H1 (cell line): ENCODE results near the gene POLR3K. TPM values are rescaled to one million over a fixed set of nuclear protein-coding genes. Genes with fewer than 3 reads are reported as not detected.

Source experiments
- CTCF ChIA-PET: fragments of 300-600 bp; sonication (Branson Sonifier 250); formaldehyde crosslinking; loops from one replicate; lab custom pipeline; 2021; ENCODE audit not compliant: partially characterized antibody; lab: Charles Lee
- POLR2A ChIA-PET: fragments of 300-600 bp; sonication (Branson Sonifier 250); formaldehyde crosslinking; loops from one replicate; lab custom pipeline; 2021; ENCODE audit warnings: inconsistent platforms; ENCODE audit not compliant: partially characterized antibody; lab: Charles Lee
- DNase-seq, 2 experiments: peaks; one replicate each; pipeline versions ENCODE4 v3.0.0 to v3.0.0-alpha.2; 2010 to 2022; ENCODE audit warnings: low spot score in 2 of 2, low read depth in 1 of 2, mixed read lengths in 1 of 2
- FAIRE-seq: peaks from 2 replicates; lab custom pipeline; 2011; peaks lifted over from hg19 to GRCh38; lab: Jason Lieb, UNC
- H2AFZ ChIP-seq: 2 replicates; pipeline ENCODE4 v1.8.1; 2012; ENCODE audit warnings: low read length, inconsistent platforms
- H2AK5ac ChIP-seq: 2 replicates; pipeline ENCODE4 v1.6.1; 2013; ENCODE audit warnings: low read depth, low read length
- H2BK120ac ChIP-seq: replicated peaks from 2 replicates; pipeline ENCODE3; 2013; ENCODE audit warnings: low read depth, low read length, inconsistent platforms
- H2BK12ac ChIP-seq: 2 replicates; pipeline ENCODE4 v1.6.1; 2013; ENCODE audit warnings: low read depth, low read length
- H2BK15ac ChIP-seq: 2 replicates; pipeline ENCODE4 v1.6.1; 2013; ENCODE audit warnings: low read length
- H2BK20ac ChIP-seq: 2 replicates; pipeline ENCODE4 v1.6.1; 2013; ENCODE audit warnings: low read length
- H2BK5ac ChIP-seq: 2 replicates; pipeline ENCODE4 v1.6.1; 2013; ENCODE audit warnings: low read depth, low read length
- H3K14ac ChIP-seq: 2 replicates; pipeline ENCODE4 v1.6.1; 2013; ENCODE audit warnings: inconsistent platforms; ENCODE audit not compliant: insufficient read length
- H3K18ac ChIP-seq: 2 replicates; pipeline ENCODE4 v1.6.1; 2013; ENCODE audit warnings: low read length; ENCODE audit errors: extremely low read depth
- H3K23ac ChIP-seq: 2 replicates; pipeline ENCODE4 v1.6.1; 2013; ENCODE audit warnings: inconsistent platforms; ENCODE audit not compliant: insufficient read length
- H3K23me2 ChIP-seq: 2 replicates; pipeline ENCODE4 v1.6.1; 2013; ENCODE audit warnings: low read depth, low read length
- H3K27ac ChIP-seq: 2 replicates; pipeline ENCODE4 v1.6.1; 2011; ENCODE audit warnings: low read depth, low read length, inconsistent platforms
- H3K27me3 ChIP-seq, 4 experiments: replicated peaks in 1 of 4; 1 replicate in 1 of 4; 2 replicates in 3 of 4; pipeline versions ENCODE4 v1.6.1 to v1.8.1; 2011 to 2013; ENCODE audit warnings: low read length in 3 of 4, mild to moderate bottlenecking in 3 of 4, inconsistent platforms in 2 of 4, mixed read lengths in 2 of 4, moderate library complexity in 1 of 4; ENCODE audit not compliant: control insufficient read depth in 3 of 4, insufficient read depth in 3 of 4; ENCODE audit errors: extremely low read depth in 1 of 4
- H3K36me3 ChIP-seq, 4 experiments: 2 replicates each; pipeline versions ENCODE4 v1.6.1 to v1.8.1; 2011 to 2013; ENCODE audit warnings: mild to moderate bottlenecking in 4 of 4, low read length in 3 of 4, moderate library complexity in 2 of 4, control low read depth in 1 of 4, inconsistent platforms in 1 of 4; ENCODE audit not compliant: insufficient read depth in 4 of 4, control insufficient read depth in 2 of 4
- H3K4ac ChIP-seq: replicated peaks from 2 replicates; pipeline ENCODE3; 2013; ENCODE audit warnings: low read length, low read depth, mixed read lengths, inconsistent platforms; ENCODE audit not compliant: insufficient read length
- H3K4me1 ChIP-seq, 4 experiments: replicated peaks in 1 of 4; 1 replicate in 1 of 4; 2 replicates in 3 of 4; pipeline versions ENCODE4 v1.6.1 to v1.8.1; 2011 to 2013; ENCODE audit warnings: low read length in 3 of 4, inconsistent platforms in 2 of 4, mixed read lengths in 1 of 4; ENCODE audit not compliant: insufficient read depth in 4 of 4, control insufficient read depth in 3 of 4
- H3K4me2 ChIP-seq, 2 experiments: 2 replicates each; pipeline versions ENCODE4 v1.6.1 to v1.8.1; 2011 to 2013; ENCODE audit warnings: low read depth in 2 of 2, low read length in 2 of 2, control low read depth in 1 of 2, inconsistent platforms in 1 of 2, mild to moderate bottlenecking in 1 of 2; ENCODE audit not compliant: insufficient read depth in 1 of 2
- H3K4me3 ChIP-seq, 4 experiments: fragments of 200-600, 300-600 bp in 1 of 4; sonication (generic), shearing (Covaris generic), sonication (Bioruptor Twin) in 1 of 4; 2 replicates each; pipeline versions ENCODE4 v1.5.1 to v1.8.1; 2011 to 2016; ENCODE audit warnings: low read length in 4 of 4, low read depth in 3 of 4, control low read depth in 2 of 4, inconsistent platforms in 2 of 4, mild to moderate bottlenecking in 2 of 4, mixed read lengths in 1 of 4, moderate library complexity in 1 of 4; ENCODE audit not compliant: insufficient read depth in 2 of 4; ENCODE audit errors: extremely low read depth in 1 of 4
- H3K56ac ChIP-seq: replicated peaks from 2 replicates; pipeline ENCODE3; 2013; ENCODE audit warnings: low read depth, mild to moderate bottlenecking, mixed read lengths, low read length, inconsistent platforms; ENCODE audit not compliant: insufficient read length
- H3K79me1 ChIP-seq: 2 replicates; pipeline ENCODE4 v1.6.1; 2013; ENCODE audit warnings: low read depth, low read length, control low read depth
- H3K79me2 ChIP-seq, 2 experiments: 2 replicates each; pipeline versions ENCODE4 v1.6.1 to v1.8.1; 2012 to 2013; ENCODE audit warnings: low read length in 2 of 2, mild to moderate bottlenecking in 2 of 2, inconsistent platforms in 1 of 2; ENCODE audit not compliant: insufficient read depth in 2 of 2, control insufficient read depth in 1 of 2
- H3K9ac ChIP-seq, 4 experiments: replicated peaks in 1 of 4; 1 replicate in 1 of 4; 2 replicates in 3 of 4; pipeline versions ENCODE4 v1.6.1 to v1.8.1; 2011 to 2013; ENCODE audit warnings: low read depth in 3 of 4, low read length in 3 of 4, control low read depth in 2 of 4, mild to moderate bottlenecking in 2 of 4, moderate library complexity in 2 of 4, inconsistent platforms in 1 of 4; ENCODE audit errors: extremely low read depth in 1 of 4
- H3K9me3 ChIP-seq, 2 experiments: 2 replicates each; pipeline versions ENCODE4 v1.6.1 to v1.8.1; 2012 to 2013; ENCODE audit warnings: mild to moderate bottlenecking in 2 of 2, moderate library complexity in 2 of 2, control low read depth in 1 of 2, inconsistent platforms in 1 of 2, low read depth in 1 of 2, low read length in 1 of 2, mixed read lengths in 1 of 2; ENCODE audit not compliant: insufficient read depth in 2 of 2
- H4K20me1 ChIP-seq, 2 experiments: replicated peaks in 1 of 2; 2 replicates each; pipeline versions ENCODE3 to v1.8.1; 2011 to 2013; ENCODE audit warnings: inconsistent platforms in 2 of 2, low read length in 2 of 2, mild to moderate bottlenecking in 1 of 2; ENCODE audit not compliant: insufficient read depth in 2 of 2, control insufficient read depth in 1 of 2
- H4K5ac ChIP-seq: 2 replicates; pipeline ENCODE4 v1.6.1; 2013; ENCODE audit warnings: low read length, low read depth, mixed read lengths, inconsistent platforms; ENCODE audit not compliant: insufficient read length
- H4K8ac ChIP-seq: 2 replicates; pipeline ENCODE4 v1.8.0; 2013; ENCODE audit warnings: mild to moderate bottlenecking, moderate library complexity, low read length, inconsistent platforms; ENCODE audit not compliant: insufficient read depth; ENCODE audit errors: extremely low read depth
- H4K91ac ChIP-seq: replicated peaks from 2 replicates; pipeline ENCODE3; 2013; ENCODE audit warnings: low read length, mixed read lengths, inconsistent platforms; ENCODE audit not compliant: insufficient read length
- EGR1 ChIP-seq: IDR thresholded peaks from 2 replicates; pipeline ENCODE4 v1.6.1; 2011; ENCODE audit warnings: low read depth, low read length, borderline replicate concordance
- GABPA ChIP-seq: IDR thresholded peaks from 2 replicates; pipeline ENCODE4 v1.6.1; 2011; ENCODE audit warnings: mild to moderate bottlenecking, low read length, moderate library complexity, borderline replicate concordance; ENCODE audit not compliant: insufficient read depth
- PHF8 ChIP-seq: fragments of 200-600 bp; sonication (generic); conservative IDR thresholded peaks from 2 replicates; pipeline ENCODE4 v1.7.1; 2012; ENCODE audit warnings: low read depth, mild to moderate bottlenecking, inconsistent platforms, low read length, moderate library complexity
- RAD21 ChIP-seq, 2 experiments: IDR thresholded peaks in 1 of 2; conservative IDR thresholded peaks in 1 of 2; 2 replicates each; pipeline ENCODE4 v1.6.1; 2011; ENCODE audit warnings: low read depth in 2 of 2, low read length in 2 of 2, improper control_type of control experiment in 1 of 2, inconsistent platforms in 1 of 2, mild to moderate bottlenecking in 1 of 2, moderate library complexity in 1 of 2
- RFX5 ChIP-seq: IDR thresholded peaks from 2 replicates; pipeline ENCODE4 v1.6.1; 2011; ENCODE audit warnings: low read depth, low read length, improper control_type of control experiment, borderline replicate concordance
- SUZ12 ChIP-seq: fragments of 200-600 bp; sonication (generic); IDR thresholded peaks from 2 replicates; pipeline ENCODE4 v1.6.1; 2012; ENCODE audit warnings: mild to moderate bottlenecking, inconsistent platforms, low read length, moderate library complexity, mixed read lengths
- TEAD4 ChIP-seq: IDR thresholded peaks from 2 replicates; pipeline ENCODE4 v1.6.1; 2012; ENCODE audit warnings: low read depth, low read length, inconsistent platforms, mixed read lengths
- WGBS, 2 experiments: shearing (Covaris generic) in 1 of 2; methylation state at CpG; one replicate each; pipeline versions ENCODE4 v1.1.6 to v1.1.7; 2013 to 2015; ENCODE audit warnings: low lambda C conversion rate in 2 of 2, mixed read lengths in 2 of 2, inconsistent platforms in 1 of 2, low coverage in 1 of 2, missing lambda C conversion rate in 1 of 2; ENCODE audit not compliant: insufficient replicate concordance in 2 of 2, insufficient coverage in 1 of 2, insufficient read length in 1 of 2; ENCODE audit errors: extremely low coverage in 1 of 2, missing lambda C conversion rate in 1 of 2; 5-methylcytosine and 5-hydroxymethylcytosine counted together
- polyA plus RNA-seq, 7 experiments: library from polyadenylated mRNA; depleted of rRNA in 3 of 7; stranded (reverse) in 5 of 7; unstranded in 2 of 7; fragments of >200 nt in 5 of 7; fragments of 200-250 nt in 2 of 7; gene quantifications; 1 replicate in 5 of 7; 2 replicates in 1 of 7; 4 replicates in 1 of 7; pipeline versions ENCODE4 v1.2.1 to v1.2.3, GENCODE V29; 2011 to 2013; ENCODE audit warnings: missing spikeins in 2 of 7, mixed read lengths in 2 of 7
- total RNA-seq: library from RNA; stranded (reverse); fragmentation: NEBNext Ultra II Directional; extraction: Animal tissue kit (Norgen Biotek cat#: 25700); gene quantifications from 2 replicates; pipeline ENCODE4 v1.2.1, GENCODE V29; 2021

POLR3K gene
- total and polyA plus RNA-seq, 2 of the 8 experiments (the other 6 are each of a cell fraction or from before 2014, with no cell fraction given): 45.4 to 80.5 TPM

GRCh38 chr16:55571-56136, 2.2 kb upstream of the POLR3K start:
- TF ChIP-seq TEAD4: no peak
- TF ChIP-seq RAD21 (IDR thresholded peaks at IDR 0.05 in 1 of 2, conservative IDR thresholded peaks at IDR 0.05 in 1 of 2; ENCODE audit: low read depth in 2 of 2, low read length in 2 of 2): no peak
- TF ChIP-seq EGR1: no peak
- no peak for TF ChIP-seq PHF8
- TF ChIP-seq GABPA: no peak
- TF ChIP-seq SUZ12: no peak
- TF ChIP-seq RFX5: no peak
- Histone ChIP-seq H3K9ac (no peak overlapping the region), H3K4me2 (no peak overlapping the region), H2AFZ (no peak overlapping the region), H2BK15ac (no peak overlapping the region), H2BK5ac (no peak overlapping the region), H3K27me3 (no peaks in the 10 kb centered on the region), H3K36me3 (peaks cover 21 to 52% (median 33%) of the 10 kb centered on the region in 4 experiments), H3K18ac (no peak overlapping the region), H3K79me2 (peaks cover 2 to 23% of the 10 kb centered on the region in 2 experiments; a peak in 2 of 4 replicates), H2BK12ac (no peak overlapping the region), H3K14ac (no peak overlapping the region), H4K5ac (no peak overlapping the region), H3K23ac (no peak overlapping the region), H3K4me1 (no peaks in the 10 kb centered on the region), H3K4me3 (no peak overlapping the region), H2BK20ac (no peak overlapping the region), H4K8ac (no peak overlapping the region), H2BK120ac (no peak overlapping the region), H3K56ac (no peak overlapping the region), H3K23me2 (peaks cover 5% of the 10 kb centered on the region; the same call in 1 of the 2 replicates), H3K27ac (no peak overlapping the region), H4K20me1 (peaks cover 2 to 9% of the 10 kb centered on the region in 2 experiments), H3K4ac (no peak overlapping the region), H4K91ac (no peak overlapping the region), H3K79me1 (peaks cover 3% of the 10 kb centered on the region), H3K9me3 (no peaks in the 10 kb centered on the region), H2AK5ac (no peak overlapping the region)
- WGBS, 2 experiments: 95% methylated on average over 11 of the region's 11 CpGs; no CpG with 5 or more reads in 1 of the 2 experiments
- FAIRE-seq (no peak), DNase-seq (no peak)
- POLR2A ChIA-PET: interaction anchor here (1.0 to 2.6 kb wide), 7 partner anchors 8 to 41 kb away, joined by 3 to 12 read pairs (median 3); partner anchors contain the start of gene RHBDF1
- CTCF ChIA-PET: interaction anchor here (1.1 to 21.2 kb wide), 5 partner anchors 9 to 63 kb away, joined by 3 to 856 read pairs (median 12); partner anchors contain the start of gene MPG
